A549 (cell line): Measurements from ENCODE around the gene AHCYL2.

Source experiments
- BCL3 ChIP-seq: fragments of >200 bp; sonication (Bioruptor Twin); formaldehyde crosslinking; IDR thresholded peaks from 3 replicates; pipeline ENCODE4 v1.6.1; 2016
- BHLHE40 ChIP-seq: IDR thresholded peaks from 2 replicates; pipeline ENCODE4 v1.6.1; 2012; ENCODE audit warnings: low read depth, low read length, inconsistent platforms
- CTCF ChIP-seq: fragments of >200 bp; sonication (Bioruptor Twin); formaldehyde crosslinking; IDR thresholded peaks from 3 replicates; pipeline ENCODE4 v1.5.1; 2016
- GATA3 ChIP-seq: IDR thresholded peaks from 2 replicates; pipeline ENCODE4 v1.6.1; 2012; ENCODE audit warnings: borderline replicate concordance
- KDM1A ChIP-seq: fragments of 200-600 bp; sonication (generic); IDR thresholded peaks from 2 replicates; pipeline ENCODE4 v1.6.1; 2016; ENCODE audit warnings: low read depth, mild to moderate bottlenecking
- MYC ChIP-seq: IDR thresholded peaks from 2 replicates; pipeline ENCODE4 v1.6.1; 2012; ENCODE audit warnings: mild to moderate bottlenecking, inconsistent platforms, low read length, improper control_type of control experiment, borderline replicate concordance
- POLR2A ChIP-seq: IDR thresholded peaks from 2 replicates; pipeline ENCODE4 v1.6.1; 2012; ENCODE audit warnings: mild to moderate bottlenecking, low read length
- RNF2 ChIP-seq: fragments of 200-600 bp; sonication (generic); IDR thresholded peaks from 2 replicates; pipeline ENCODE4 v1.6.1; 2016; ENCODE audit warnings: low read depth, mild to moderate bottlenecking, antibody characterized with exemption, moderate library complexity, borderline replicate concordance

- no peak for TF ChIP-seq CTCF
- TF ChIP-seq POLR2A: no peak
- no peak for TF ChIP-seq BHLHE40
- no peak for TF ChIP-seq RNF2
- no peak for TF ChIP-seq KDM1A
- TF ChIP-seq BCL3: no peak
- no peak for TF ChIP-seq GATA3
- TF ChIP-seq MYC: no peak
Measured at GRCh38 chr7:129273936-129274335, 49.1 kb downstream of the AHCYL2 start.
